ENCODE data around the gene FKBP3.
"Not testable (repeated sequence)": the region's sequence is repeated elsewhere in the genome, so short reads cannot be mapped to it uniquely, and the experiment has no call there.

FKBP3 gene

GRCh38 chr14:45134051-45134958 lies at the start of gene FKBP3:
FKBP3 (minus strand) TSS chr14:45134481; CDS start chr14:45134456, 25 bp downstream.
- Histone ChIP-seq H3K9ac (ENCODE audit: low read length) (peak within 1 kb of the TSS; percentile 89), H3K4me1 (ENCODE audit: control insufficient read depth, low read depth, low read length) (peaks cover 19% of the 10 kb centered on the region)

GRCh38 chr14:45181806-45182205 lies 47.5 kb upstream of the FKBP3 start:
- Histone ChIP-seq H3K9me3 (ENCODE audit: control insufficient read depth, low read depth, low read length) (no peaks in the 10 kb centered on the region), H3K4me3 (ENCODE audit: low read length) (no peak overlapping the region), H3K4me1 (ENCODE audit: control insufficient read depth, low read depth, low read length) (no peaks in the 10 kb centered on the region), H3K27ac (ENCODE audit: low read length) (no peak overlapping the region), H3K27me3 (ENCODE audit: control insufficient read depth, insufficient read depth, low read length) (no peaks in the 10 kb centered on the region), H3K36me3 (ENCODE audit: control insufficient read depth, low read depth, low read length) (no peaks in the 10 kb centered on the region), H3K9ac (ENCODE audit: low read length) (no peak overlapping the region)

More at GRCh38 chr14:45134051-45134958, at the start of gene FKBP3:
- peaks cover 7% of the 10 kb centered on the region for H3K36me3 ChIP-seq (ENCODE audit: control insufficient read depth, low read depth, low read length)
- no peaks in the 10 kb centered on the region for H3K9me3 ChIP-seq (ENCODE audit: control insufficient read depth, low read depth, low read length)
- no peaks in the 10 kb centered on the region for H3K27me3 ChIP-seq (ENCODE audit: control insufficient read depth, insufficient read depth, low read length)
- H3K27ac ChIP-seq (ENCODE audit: low read length), result peak within 1 kb of the TSS; percentile 88
- H3K4me3 ChIP-seq (ENCODE audit: low read length), result peak within 1 kb of the TSS; percentile 85

GRCh38 chr14:45181329-45181728 lies 47.0 kb upstream of the FKBP3 start:
- Histone ChIP-seq H3K36me3 (ENCODE audit: control insufficient read depth, low read depth, low read length) (no peaks in the 10 kb centered on the region), H3K4me1 (ENCODE audit: control insufficient read depth, low read depth, low read length) (no peaks in the 10 kb centered on the region), H3K9ac (ENCODE audit: low read length) (no peak overlapping the region), H3K27me3 (ENCODE audit: control insufficient read depth, insufficient read depth, low read length) (no peaks in the 10 kb centered on the region), H3K27ac (ENCODE audit: low read length) (no peak overlapping the region), H3K4me3 (ENCODE audit: low read length) (no peak overlapping the region), H3K9me3 (ENCODE audit: control insufficient read depth, low read depth, low read length) (no peaks in the 10 kb centered on the region)

GRCh38 chr14:45177076-45177475 lies 42.8 kb upstream of the FKBP3 start:
- Histone ChIP-seq H3K27ac (ENCODE audit: low read length) (no peak overlapping the region), H3K36me3 (ENCODE audit: control insufficient read depth, low read depth, low read length) (peaks cover 7% of the 10 kb centered on the region), H3K9ac (ENCODE audit: low read length) (no peak overlapping the region), H3K4me1 (ENCODE audit: control insufficient read depth, low read depth, low read length) (no peaks in the 10 kb centered on the region), H3K27me3 (ENCODE audit: control insufficient read depth, insufficient read depth, low read length) (no peaks in the 10 kb centered on the region), H3K9me3 (ENCODE audit: control insufficient read depth, low read depth, low read length) (no peaks in the 10 kb centered on the region), H3K4me3 (ENCODE audit: low read length) (no peak overlapping the region)

- Histone ChIP-seq H3K9me3 (ENCODE audit: control insufficient read depth, low read depth, low read length) (no peaks in the 10 kb centered on the region), H3K4me3 (ENCODE audit: low read length) (no peak overlapping the region), H3K27me3 (ENCODE audit: control insufficient read depth, insufficient read depth, low read length) (no peaks in the 10 kb centered on the region), H3K4me1 (ENCODE audit: control insufficient read depth, low read depth, low read length) (no peaks in the 10 kb centered on the region), H3K36me3 (ENCODE audit: control insufficient read depth, low read depth, low read length) (peaks cover 21% of the 10 kb centered on the region), H3K9ac (ENCODE audit: low read length) (no peak overlapping the region), H3K27ac (ENCODE audit: low read length) (no peak overlapping the region)
Measured at GRCh38 chr14:45169906-45170305, 35.6 kb upstream of the FKBP3 start.

- H3K9me3 ChIP-seq (ENCODE audit: control insufficient read depth, low read depth, low read length), result no peaks in the 10 kb centered on the region
- no peaks in the 10 kb centered on the region for H3K4me1 ChIP-seq (ENCODE audit: control insufficient read depth, low read depth, low read length)
- peaks cover 3% of the 10 kb centered on the region for H3K36me3 ChIP-seq (ENCODE audit: control insufficient read depth, low read depth, low read length)
- H3K27me3 ChIP-seq (ENCODE audit: control insufficient read depth, insufficient read depth, low read length), result no peaks in the 10 kb centered on the region
- H3K27ac ChIP-seq (ENCODE audit: low read length), result no peak overlapping the region
- no peak overlapping the region for H3K4me3 ChIP-seq (ENCODE audit: low read length)
- no peak overlapping the region for H3K9ac ChIP-seq (ENCODE audit: low read length)
Measured at GRCh38 chr14:45156067-45156466, 21.8 kb upstream of the FKBP3 start.

GRCh38 chr14:45150386-45150890 lies 16.2 kb upstream of the FKBP3 start:
- H3K9ac ChIP-seq (ENCODE audit: low read length), result no peak overlapping the region
- no peaks in the 10 kb centered on the region for H3K9me3 ChIP-seq (ENCODE audit: control insufficient read depth, low read depth, low read length)
- H3K4me1 ChIP-seq (ENCODE audit: control insufficient read depth, low read depth, low read length), result no peaks in the 10 kb centered on the region
- H3K36me3 ChIP-seq (ENCODE audit: control insufficient read depth, low read depth, low read length), result peaks cover 5% of the 10 kb centered on the region
- no peak overlapping the region for H3K4me3 ChIP-seq (ENCODE audit: low read length)
- no peak overlapping the region for H3K27ac ChIP-seq (ENCODE audit: low read length)
- H3K27me3 ChIP-seq (ENCODE audit: control insufficient read depth, insufficient read depth, low read length), result no peaks in the 10 kb centered on the region

- Histone ChIP-seq H3K27me3 (ENCODE audit: control insufficient read depth, insufficient read depth, low read length) (no peaks in the 10 kb centered on the region), H3K4me3 (ENCODE audit: low read length) (no peak overlapping the region), H3K36me3 (ENCODE audit: control insufficient read depth, low read depth, low read length) (peaks cover 5% of the 10 kb centered on the region), H3K4me1 (ENCODE audit: control insufficient read depth, low read depth, low read length) (no peaks in the 10 kb centered on the region), H3K9ac (ENCODE audit: low read length) (no peak overlapping the region), H3K9me3 (ENCODE audit: control insufficient read depth, low read depth, low read length) (no peaks in the 10 kb centered on the region), H3K27ac (ENCODE audit: low read length) (no peak overlapping the region)
Measured at GRCh38 chr14:45149602-45150001, 15.3 kb upstream of the FKBP3 start.

- H3K36me3 ChIP-seq (ENCODE audit: control insufficient read depth, low read depth, low read length), result no peaks in the 10 kb centered on the region
- no peaks in the 10 kb centered on the region for H3K4me1 ChIP-seq (ENCODE audit: control insufficient read depth, low read depth, low read length)
- no peak overlapping the region for H3K4me3 ChIP-seq (ENCODE audit: low read length)
- H3K27me3 ChIP-seq (ENCODE audit: control insufficient read depth, insufficient read depth, low read length), result no peaks in the 10 kb centered on the region
- no peaks in the 10 kb centered on the region for H3K9me3 ChIP-seq (ENCODE audit: control insufficient read depth, low read depth, low read length)
- H3K9ac ChIP-seq (ENCODE audit: low read length), result no peak overlapping the region
- no peak overlapping the region for H3K27ac ChIP-seq (ENCODE audit: low read length)
Measured at GRCh38 chr14:45145214-45145613, 10.9 kb upstream of the FKBP3 start.

- H3K4me3 ChIP-seq (ENCODE audit: low read length), result no peak overlapping the region
- no peak overlapping the region for H3K27ac ChIP-seq (ENCODE audit: low read length)
- H3K9me3 ChIP-seq (ENCODE audit: control insufficient read depth, low read depth, low read length), result no peaks in the 10 kb centered on the region
- no peak overlapping the region for H3K9ac ChIP-seq (ENCODE audit: low read length)
- H3K27me3 ChIP-seq (ENCODE audit: control insufficient read depth, insufficient read depth, low read length), result no peaks in the 10 kb centered on the region
- H3K36me3 ChIP-seq (ENCODE audit: control insufficient read depth, low read depth, low read length), result no peaks in the 10 kb centered on the region
- no peaks in the 10 kb centered on the region for H3K4me1 ChIP-seq (ENCODE audit: control insufficient read depth, low read depth, low read length)
Measured at GRCh38 chr14:45144658-45145057, 10.4 kb upstream of the FKBP3 start.

GRCh38 chr14:45142083-45142482 lies 7.8 kb upstream of the FKBP3 start:
- H3K27ac ChIP-seq (ENCODE audit: low read length); H3K4me1 ChIP-seq (ENCODE audit: control insufficient read depth, low read depth, low read length); H3K9ac ChIP-seq (ENCODE audit: low read length); H3K36me3 ChIP-seq (ENCODE audit: control insufficient read depth, low read depth, low read length); H3K27me3 ChIP-seq (ENCODE audit: control insufficient read depth, insufficient read depth, low read length); H3K9me3 ChIP-seq (ENCODE audit: control insufficient read depth, low read depth, low read length); H3K4me3 ChIP-seq (ENCODE audit: low read length): not testable (repeated sequence)
